GM19455 (cell line): ENCODE data around the gene BTBD10.
A peak's percentile ranks its signal among the peaks of the same experiment; 100 is the strongest.

ENCODE experiments used
- ATAC-seq: cut with Tn5 transposase; IDR thresholded peaks from one replicate; pipeline ENCODE4 v1.9.1; 2021; ENCODE audit not compliant: unreplicated experiment

The BTBD10 gene

DNA sequence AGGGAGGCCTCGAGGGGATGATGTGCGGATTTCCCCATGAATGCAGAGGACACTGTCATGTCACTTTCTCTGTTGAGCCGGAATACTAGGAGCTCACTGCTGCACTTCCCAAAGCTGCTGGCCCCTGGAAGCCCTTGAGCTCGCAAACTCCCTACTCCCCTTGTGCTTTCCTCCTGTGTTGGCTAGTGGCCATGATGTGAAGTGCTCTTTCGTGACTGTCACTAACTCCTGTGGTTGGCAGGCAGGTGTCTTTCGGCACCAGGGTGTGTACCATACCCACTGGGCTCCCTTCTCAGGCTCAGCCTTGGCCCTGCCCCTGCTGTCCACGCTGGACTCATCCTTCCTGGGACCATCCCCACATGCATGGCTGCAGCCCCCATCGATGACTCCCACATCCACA is 86.2 kb downstream of the BTBD10 start:
- no peak for ATAC-seq

DNA sequence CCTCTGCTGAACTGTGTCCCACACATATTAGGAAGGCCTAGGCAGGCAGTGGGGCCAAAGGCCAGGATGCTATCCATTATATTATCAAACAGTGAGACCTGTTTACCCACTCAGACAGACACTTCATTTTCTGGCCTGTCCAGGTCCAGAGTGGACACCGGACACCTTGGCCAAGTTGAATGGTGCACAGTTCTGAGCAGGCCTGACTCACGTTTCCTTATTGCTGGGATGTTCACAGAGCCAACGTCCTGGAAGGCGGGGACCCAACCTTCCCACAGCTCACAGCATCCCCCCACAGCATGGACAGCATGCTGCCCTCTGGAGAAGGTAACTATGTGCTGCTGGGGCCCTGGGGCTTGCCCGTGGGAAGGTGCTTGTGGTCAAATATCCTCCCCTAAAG is 86.6 kb downstream of the BTBD10 start:
- ATAC-seq, result no peak

DNA sequence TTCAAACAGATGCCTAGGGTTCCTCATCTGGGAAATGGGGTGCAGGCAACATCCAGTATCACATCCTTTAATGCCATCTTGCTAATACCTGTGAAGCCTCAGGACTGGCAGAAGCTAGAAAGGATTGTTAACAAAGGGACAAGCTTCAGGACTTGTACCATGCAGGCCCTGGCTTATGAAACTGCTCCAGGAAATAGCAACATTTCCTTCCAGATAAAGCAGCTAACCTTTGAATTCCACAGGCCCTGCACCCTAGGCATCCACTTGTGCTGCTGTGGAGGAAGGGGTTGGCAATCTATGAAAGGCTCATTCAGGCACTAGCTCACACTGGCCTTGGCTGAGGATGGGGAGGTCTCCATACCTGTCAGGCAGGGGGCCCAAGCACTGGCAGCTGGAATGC is 87.2 kb downstream of the BTBD10 start:
- ATAC-seq, result no peak

DNA sequence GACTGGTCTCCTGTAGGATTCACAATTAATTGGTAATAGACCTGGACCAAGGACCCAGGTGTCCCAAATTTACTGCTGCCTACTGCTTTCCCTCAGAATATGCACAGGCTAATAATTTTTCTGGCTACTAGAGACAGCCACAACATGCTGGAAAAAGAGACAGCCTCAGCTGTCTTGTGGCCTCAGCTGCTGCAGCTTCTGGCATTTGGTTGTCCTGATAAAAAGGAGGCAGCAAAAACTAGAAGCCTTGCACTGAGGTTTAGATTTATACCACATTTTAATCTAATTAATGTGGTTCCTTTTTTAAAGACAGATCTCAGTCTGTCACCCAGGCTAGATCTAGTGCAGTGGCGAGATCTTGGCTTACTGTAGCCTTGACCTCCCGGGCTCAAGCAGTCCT is 89.8 kb downstream of the BTBD10 start:
- no peak for ATAC-seq

DNA sequence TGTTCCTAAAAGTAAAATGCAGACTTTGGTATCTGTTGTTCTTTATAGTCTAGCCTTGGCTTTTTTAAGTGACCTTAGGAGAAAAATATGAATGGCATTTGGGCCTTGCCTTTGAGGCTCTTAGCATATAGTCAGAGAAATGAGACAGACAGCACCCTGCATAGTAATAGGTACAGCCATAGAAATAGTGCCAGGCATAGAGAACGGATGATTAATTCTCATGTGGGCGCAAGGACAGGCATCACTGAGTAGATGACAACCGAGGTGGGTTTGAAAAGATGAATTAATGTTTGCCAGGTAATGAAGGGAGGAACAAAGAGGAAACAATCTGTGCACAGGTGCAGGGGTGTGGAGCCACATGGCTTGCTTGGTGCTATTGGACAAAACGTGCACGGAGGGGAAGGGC is 95.0 kb downstream of the BTBD10 start:
- ATAC-seq, result no peak

DNA sequence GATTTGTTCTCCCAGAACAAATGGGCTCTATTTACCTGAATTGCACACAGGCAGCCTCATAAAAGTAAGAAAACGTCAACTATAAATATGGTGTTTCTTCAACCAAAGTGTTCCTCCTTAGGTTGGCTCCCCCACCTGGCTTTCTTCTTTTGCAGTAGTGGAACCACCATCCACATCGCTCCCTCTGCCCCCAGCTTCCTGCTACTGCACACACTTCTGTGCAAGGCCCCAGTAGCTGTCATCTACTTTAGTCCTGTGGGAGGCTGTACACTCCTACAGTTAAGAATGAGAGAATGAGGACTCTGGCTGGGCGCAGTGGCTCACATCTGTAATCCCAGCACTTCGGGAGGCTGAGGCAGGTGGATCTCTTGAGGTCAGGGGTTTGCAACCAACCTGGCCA is 95.9 kb downstream of the BTBD10 start:
- no peak for ATAC-seq

DNA sequence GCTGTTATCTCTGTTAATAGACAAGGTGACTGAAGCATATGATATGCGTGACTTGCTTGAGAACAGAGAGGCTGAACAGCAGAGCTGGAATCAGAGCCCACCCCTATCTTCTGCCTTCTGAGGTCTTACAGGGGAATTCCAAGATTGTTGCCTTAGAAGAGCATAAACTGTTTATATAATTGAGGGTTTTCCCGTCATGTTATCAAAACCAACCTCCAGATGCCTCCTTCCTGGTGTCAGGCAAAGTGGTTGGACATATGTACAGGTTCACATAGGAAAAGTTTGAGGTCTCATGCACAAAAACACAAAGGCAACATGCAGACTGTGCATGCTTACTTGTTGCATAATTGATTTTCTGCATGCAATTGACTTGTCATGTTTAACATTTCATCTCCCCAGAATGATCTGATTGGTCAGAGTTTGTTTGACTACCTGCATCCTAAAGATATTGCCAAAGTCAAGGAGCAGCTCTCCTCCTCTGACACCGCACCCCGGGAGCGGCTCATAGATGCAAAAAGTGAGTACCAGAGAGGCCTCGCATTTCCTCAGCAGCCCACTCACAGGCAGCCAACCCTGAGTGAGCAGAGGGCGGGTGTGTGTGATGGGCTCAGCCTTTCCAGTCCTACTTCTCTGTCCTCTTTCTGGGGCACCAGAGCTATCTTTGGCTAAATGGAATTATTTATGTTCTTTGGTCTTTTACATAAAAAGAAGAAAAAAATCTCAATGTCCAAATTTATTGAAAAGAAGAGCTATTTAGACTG is 96.6 kb downstream of the BTBD10 start:
- no peak for ATAC-seq

DNA sequence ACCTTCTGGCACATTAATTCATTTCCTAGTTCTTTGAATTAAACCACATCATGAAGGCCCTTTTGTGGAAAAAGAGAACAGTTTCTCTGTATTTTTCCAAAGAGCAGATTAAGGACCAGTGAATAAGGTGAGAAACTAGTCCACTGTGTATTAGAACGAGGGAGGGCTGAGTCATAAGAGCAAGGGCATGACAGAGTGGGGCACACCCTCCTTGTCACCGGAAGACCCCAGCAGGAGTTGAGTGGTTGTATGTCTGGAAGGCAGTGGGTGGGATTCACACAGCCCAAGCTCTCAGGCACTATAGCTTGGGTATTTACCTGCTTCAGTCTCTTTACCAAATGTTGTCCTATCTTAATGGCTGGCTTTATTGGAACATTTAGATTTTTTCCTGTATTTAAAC is 98.6 kb downstream of the BTBD10 start:
- ATAC-seq, result no peak

DNA sequence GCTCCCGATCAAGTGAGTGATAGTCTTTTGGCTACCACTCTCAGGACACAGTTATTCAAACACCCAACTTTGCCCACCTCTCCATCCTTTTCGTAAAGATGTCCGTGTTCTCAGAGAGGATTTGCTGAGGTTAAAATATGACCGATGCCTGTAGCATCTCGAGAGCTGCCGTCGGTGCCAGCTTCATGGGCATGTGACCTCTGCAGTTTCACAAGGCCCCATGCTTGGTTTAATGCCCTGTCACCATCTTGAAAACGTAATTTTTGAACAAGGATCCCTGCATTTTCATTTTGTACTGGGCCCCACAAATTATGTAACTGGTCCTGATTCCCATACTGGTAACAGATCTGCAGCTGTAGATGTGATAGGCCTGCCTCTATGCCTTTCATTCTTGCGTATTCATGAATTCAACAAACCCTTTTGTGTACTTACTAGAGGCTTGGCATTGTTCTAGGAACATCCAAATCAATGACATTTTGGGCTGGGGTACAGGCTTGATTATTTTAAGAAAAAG is 100.4 kb downstream of the BTBD10 start:
- ATAC-seq, result no peak

DNA sequence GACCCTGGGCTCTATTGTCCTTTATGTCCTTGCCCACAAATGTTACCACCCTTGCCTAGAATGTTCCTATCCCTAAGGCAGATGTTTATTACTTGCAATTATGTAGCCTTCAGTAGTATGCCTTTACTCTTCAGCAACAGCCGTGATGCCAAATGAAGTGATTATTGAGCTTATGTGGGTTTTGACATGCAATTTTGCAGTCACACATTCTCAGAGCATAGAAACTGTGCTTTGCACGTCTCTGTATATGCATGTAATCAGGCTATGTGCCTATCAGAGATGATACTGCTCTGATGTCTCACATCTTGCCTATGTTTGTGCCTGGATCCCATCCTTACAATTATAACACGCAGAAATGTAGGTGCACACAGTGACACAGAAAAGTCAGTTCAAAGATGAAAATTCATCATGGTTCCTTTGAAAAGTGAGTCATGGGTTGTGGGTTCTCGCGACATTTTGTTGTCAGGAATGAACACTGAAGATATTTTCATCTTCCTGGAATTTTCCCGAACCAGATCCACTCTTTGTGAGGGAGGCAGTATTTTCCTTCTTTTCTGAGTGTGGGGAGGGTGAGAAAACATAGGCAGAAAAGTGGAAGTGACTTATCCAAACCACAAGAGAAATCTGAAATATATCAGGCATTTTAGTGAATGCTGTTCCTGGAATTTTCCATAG is 104.3 kb downstream of the BTBD10 start:
- no peak for ATAC-seq

DNA sequence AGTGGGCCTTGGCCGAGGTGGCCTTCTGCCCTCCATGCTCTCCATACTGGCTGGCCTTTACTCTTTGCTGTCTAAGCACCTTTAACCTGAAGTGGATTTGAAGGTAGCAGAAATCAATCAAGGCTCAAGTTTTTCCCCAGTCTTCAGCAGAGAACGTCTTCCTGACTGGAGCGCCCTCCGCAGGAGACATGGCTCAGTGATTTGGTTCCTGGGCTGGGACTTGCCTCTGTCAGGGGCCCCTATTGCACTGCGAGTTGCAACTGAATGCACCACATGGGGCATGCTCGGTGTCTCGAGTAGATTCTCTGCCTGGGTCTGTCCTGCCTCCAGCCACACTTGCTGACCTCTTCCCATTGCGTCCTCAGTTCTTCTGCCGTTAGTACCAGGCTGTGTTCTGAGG is 105.8 kb downstream of the BTBD10 start:
- ATAC-seq, result no peak

DNA sequence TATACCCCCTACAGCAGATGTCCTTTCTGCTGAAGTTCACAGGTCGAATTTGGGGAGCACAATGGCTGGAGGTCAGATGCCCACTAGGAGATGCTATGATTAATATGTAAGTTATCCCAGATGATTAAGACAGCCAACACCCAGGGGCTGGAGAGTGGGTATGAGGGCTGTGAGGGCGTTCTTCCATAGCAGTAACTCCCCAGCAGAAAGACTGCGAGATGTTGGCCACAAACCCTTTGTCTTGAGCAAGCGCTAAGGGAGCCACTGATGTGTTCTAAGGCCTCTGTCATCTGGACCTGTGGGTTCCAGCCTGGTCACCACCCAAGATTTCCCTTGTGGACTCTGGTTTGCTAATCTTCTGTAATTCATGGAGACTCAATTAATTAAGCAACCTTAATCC is 107.8 kb downstream of the BTBD10 start:
- ATAC-seq, result no peak

DNA sequence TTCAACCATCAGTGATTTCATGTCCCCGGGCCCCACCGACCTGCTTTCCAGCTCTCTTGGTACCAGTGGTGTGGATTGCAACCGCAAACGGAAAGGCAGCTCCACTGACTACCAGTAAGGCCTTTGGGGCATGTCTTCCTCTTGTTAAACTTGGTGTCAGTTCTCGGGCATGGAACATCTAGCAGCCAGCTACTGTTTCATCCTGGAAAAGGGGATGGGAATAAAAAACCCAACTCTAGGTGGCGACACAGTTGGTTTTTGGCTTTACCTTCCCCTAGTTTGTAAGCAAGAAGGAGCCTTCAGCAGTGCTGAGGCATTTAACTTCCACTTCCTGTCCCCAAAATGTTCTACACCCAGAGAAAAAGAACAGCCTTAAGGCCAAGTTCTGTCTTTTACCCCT is 108.7 kb downstream of the BTBD10 start:
- ATAC-seq, result no peak

DNA sequence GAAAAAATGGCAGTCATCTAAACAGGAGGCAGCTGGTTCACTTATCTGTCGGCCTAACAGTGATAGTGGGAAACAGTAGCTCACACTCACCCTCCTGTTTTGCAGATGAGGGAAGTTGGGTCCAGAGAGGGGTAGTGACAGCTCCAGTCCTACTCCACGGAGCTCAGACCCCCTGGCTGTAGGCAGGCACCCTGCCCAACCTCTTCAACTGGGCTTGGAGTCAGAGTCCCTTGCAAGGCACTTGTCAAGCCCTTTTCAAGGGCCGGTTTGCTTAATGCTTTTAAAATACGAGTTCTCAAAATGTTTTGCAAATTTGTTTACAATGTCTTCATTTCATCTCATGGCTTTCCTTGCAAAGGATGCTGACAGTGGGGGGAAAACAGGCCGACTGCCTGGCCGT is 110.3 kb downstream of the BTBD10 start:
- no peak for ATAC-seq

DNA sequence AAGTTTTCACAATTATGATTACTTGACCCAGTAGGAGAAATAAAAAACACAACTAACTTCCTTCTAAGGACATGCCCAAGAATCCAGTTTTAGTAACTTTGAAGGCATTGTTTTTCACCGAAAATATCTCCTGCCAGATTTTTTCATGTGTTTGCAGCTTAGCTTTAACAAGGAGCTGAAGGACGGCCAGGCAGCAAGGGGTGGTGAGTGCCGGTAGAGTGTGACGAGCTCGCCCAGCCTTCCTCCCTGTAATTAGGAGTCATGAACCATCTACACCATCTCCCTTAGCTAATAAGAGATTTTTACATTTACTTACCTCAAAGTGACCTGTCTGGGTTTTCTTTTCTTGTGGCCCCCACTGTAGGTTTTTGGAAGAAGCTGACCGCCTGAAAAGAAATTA is 113.4 kb downstream of the BTBD10 start:
- ATAC-seq, result no peak

DNA sequence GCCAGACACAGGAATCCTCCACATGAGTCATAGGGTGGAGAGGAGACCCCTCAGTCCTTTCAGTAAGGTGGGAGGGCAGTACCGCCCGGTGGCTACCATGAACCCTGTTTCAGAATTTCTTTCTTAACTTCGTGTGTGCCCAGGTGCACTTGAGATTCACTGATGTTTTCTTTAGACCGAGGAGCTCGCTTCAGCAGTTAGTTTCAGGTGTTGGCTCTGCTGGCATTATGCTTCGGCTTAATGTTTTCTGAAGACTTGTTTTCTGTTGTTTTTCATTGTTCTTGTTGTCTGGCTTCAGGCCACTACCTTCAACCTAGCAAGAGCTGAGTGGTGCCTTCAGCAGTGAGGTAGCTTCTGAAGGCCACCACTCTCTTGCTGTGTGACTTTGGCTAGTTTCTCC is 114.0 kb downstream of the BTBD10 start:
- ATAC-seq, result no peak

DNA sequence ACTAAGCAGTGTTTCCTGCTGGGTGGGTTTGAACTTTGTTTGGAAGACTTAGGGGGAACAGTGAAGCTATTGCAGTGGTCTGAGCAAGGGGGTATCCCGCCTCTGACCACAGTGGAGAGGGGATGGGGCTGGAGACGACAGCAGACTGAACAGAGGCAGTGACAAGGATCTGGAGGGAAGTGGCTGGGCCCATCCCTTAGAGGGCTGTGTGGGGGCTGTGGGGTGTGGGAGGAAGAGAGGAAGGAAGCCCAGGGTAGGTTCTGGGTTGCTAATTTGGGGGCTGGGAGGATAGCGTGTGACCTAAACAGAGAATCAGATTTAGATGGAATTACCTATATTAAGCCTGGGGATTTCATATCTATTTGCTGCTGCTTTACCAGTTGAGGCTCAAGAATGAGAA is 114.7 kb downstream of the BTBD10 start:
- ATAC-seq, result no peak

DNA sequence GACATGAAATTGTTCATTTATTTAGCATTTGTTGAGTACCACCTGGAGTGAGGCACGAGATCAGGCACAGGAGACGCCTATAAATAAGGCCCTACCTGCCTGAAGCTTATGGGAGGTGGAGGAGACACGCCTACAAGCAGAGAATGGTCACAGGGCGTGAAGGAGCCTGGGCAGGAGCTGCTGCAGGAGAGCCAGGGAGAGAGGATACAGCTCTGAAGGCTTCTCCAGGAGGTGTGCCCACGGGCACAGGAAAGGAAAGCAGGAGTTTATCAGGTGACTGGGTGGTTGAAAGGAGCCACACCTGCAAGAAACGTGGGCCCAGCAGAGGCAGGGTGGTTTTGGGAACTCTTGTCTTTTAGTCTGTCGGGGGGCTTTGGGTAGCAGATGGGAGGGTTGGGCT is 115.1 kb downstream of the BTBD10 start:
- no peak for ATAC-seq

DNA sequence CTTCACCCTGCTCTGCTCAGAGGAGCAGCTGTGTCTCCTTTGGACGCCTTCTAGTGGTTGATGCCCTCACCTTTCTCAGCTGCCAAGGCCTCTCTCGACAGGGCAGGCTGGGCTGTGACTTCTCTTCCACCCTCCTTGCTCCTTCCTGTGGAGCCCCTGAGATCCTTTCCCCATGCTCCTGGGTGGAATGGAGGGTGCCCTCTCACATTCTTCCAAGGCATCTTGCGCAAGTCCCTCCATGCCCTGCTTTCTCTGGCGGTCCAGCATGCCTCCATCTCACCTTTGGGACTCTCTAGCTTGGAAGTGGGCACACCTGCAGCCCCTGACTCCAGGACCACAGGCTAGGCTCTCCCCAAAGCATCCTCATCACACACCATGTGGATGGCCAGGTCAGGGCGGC is 116.6 kb downstream of the BTBD10 start:
- ATAC-seq, result no peak

DNA sequence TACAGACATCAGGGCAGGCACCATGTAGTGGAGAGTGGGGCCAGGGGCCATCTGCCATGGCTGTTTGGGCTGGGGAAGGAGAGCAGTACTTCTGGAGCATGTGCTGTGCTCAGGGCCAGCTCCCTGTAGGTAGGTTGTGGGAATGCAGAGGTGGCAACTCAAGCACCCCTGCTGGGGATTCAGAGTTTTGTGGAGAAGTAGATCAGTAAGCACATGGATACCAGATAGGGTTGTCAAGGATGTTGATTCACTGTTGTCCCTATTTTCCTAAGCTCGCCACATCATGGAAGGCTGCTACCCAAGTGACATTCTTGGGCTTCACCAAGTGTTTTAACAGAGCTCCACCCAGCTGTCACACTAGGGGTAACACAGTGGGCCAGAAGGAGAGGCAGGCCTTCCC is 118.2 kb downstream of the BTBD10 start:
- no peak for ATAC-seq

DNA sequence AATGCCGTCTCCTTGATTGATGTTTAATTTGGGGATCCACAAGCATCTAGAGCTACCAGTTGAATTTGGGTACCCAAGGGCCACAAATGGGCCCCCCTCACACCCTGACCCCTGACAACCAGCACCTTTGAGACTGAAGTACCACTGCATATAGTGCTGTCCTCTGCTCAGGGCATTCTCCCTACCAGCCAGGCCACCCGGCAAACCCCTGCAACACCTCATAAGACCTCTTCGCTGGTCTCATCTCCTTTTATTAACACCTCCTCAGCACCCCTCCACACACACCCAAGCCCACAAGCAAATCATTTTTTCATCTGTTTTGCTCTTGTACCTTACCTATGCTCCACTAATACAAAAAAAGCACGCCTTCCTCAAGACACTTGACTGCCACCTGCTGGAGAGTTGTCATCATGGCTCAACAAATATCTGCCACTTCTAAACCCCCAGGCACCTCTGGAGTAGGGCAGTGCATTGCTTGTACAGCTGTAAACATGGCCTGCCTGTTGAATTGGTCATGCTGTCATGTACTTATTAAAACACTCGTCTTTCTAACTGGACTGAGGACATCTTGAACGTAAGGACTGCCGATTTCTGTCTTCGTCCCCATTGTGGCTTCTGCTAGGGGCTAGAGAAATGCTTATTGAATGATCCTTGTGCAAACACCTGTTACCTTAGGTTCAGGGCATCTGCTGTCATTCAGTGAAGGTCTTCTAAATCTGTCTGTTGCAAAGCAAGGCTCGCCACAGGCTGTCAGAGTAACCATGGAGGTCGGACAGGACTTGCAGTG is 118.9 kb downstream of the BTBD10 start:
- ATAC-seq, result peak; percentile 44

DNA sequence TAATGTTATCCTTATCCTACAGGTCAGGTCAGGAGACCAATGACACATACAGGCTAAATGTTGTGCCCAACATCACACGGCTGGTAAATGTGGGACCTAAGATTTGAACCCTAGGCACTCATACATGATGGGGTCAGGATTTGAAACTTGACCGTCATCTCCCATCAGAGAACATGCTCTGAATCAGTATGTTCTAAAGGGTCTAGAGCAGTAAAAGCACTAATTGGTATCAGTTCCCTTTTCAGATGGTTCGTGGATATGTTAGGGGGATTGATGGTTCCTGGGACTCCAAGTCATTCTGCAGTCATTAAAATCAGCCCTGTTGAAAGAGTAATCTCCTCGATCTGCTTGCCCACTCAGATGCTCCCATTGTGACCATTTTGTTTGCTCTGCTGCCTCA is 120.0 kb downstream of the BTBD10 start:
- ATAC-seq, result no peak
